WTC11 (cell line): ENCODE measurements around the gene TMEM235. TPM values are rescaled to one million over a fixed set of nuclear protein-coding genes. Genes with fewer than 3 reads are reported as not detected.

Source experiments
- ATAC-seq: fragments of 200-7000 bp; cut with Tn5 transposase; 2 replicates; pipeline ENCODE4 v1.10.0; 2021; ENCODE audit warnings: mild to moderate bottlenecking, moderate library complexity
- Bru-seq: library from RNA; stranded (reverse); fragments of 400-500 nt; gene quantifications from one replicate; lab custom pipeline; 2021; lab: Mats Ljungman, UMichigan
- CTCF ChIA-PET: fragments of 300-600 bp; sonication (Branson Sonifier 250); formaldehyde crosslinking; loops from one replicate; lab custom pipeline; 2021; ENCODE audit warnings: antibody characterized with exemption; lab: Charles Lee
- POLR2A ChIA-PET: fragments of 350-600 bp; sonication (Branson Sonifier 250); formaldehyde crosslinking; loops from one replicate; lab custom pipeline; 2021; ENCODE audit warnings: antibody characterized with exemption; lab: Charles Lee
- DNase-seq: peaks from one replicate; pipeline ENCODE4 v3.0.0; 2021; ENCODE audit warnings: low spot score
- H3K27ac Mint-ChIP-seq: 2 replicates; pipeline ENCODE4 v1.8.0; 2021; ENCODE audit warnings: mixed read lengths
- H3K27me3 Mint-ChIP-seq: 2 replicates; pipeline ENCODE4 v1.8.0; 2021; ENCODE audit warnings: low read depth, mild to moderate bottlenecking, moderate library complexity, mixed read lengths
- H3K36me3 Mint-ChIP-seq: 2 replicates; pipeline ENCODE4 v1.8.0; 2021; ENCODE audit warnings: mixed read lengths
- H3K4me1 Mint-ChIP-seq: 2 replicates; pipeline ENCODE4 v1.8.0; 2022; ENCODE audit warnings: mixed read lengths
- H3K4me3 Mint-ChIP-seq: 2 replicates; pipeline ENCODE4 v1.8.0; 2021; ENCODE audit warnings: mild to moderate bottlenecking, moderate library complexity, mixed read lengths
- H3K9me3 Mint-ChIP-seq: 2 replicates; pipeline ENCODE4 v1.8.0; 2021; ENCODE audit warnings: mixed read lengths
- AFF4 ChIP-seq: sonication (generic); formaldehyde crosslinking; IDR thresholded peaks from 2 replicates; pipeline ENCODE4 v1.8.1; 2023; ENCODE audit warnings: mild to moderate bottlenecking, missing genetic modification reagents, borderline replicate concordance
- ARID4B ChIP-seq: sonication (generic); formaldehyde crosslinking; IDR thresholded peaks from 2 replicates; pipeline ENCODE4 v1.8.0; 2023; ENCODE audit warnings: missing genetic modification reagents, mild to moderate bottlenecking, borderline replicate concordance
- ELF4 ChIP-seq: sonication (generic); formaldehyde crosslinking; IDR thresholded peaks from 2 replicates; pipeline ENCODE4 v1.8.1; 2022; ENCODE audit warnings: low read depth, mild to moderate bottlenecking, moderate library complexity, missing genetic modification reagents
- ERG ChIP-seq: fragments of 250-450 bp; sonication (Bioruptor Pico); IDR thresholded peaks from 2 replicates; pipeline ENCODE4 v1.8.0; 2021; ENCODE audit warnings: mild to moderate bottlenecking
- FOXK1 ChIP-seq: sonication (generic); formaldehyde crosslinking; IDR thresholded peaks from 2 replicates; pipeline ENCODE4 v1.8.0; 2022; ENCODE audit warnings: mild to moderate bottlenecking, moderate library complexity, missing genetic modification reagents
- FOXP1 ChIP-seq: sonication (generic); formaldehyde crosslinking; IDR thresholded peaks from 2 replicates; pipeline ENCODE4 v1.8.0; 2022; ENCODE audit warnings: missing genetic modification reagents, mild to moderate bottlenecking, moderate library complexity, borderline replicate concordance
- MAX ChIP-seq: sonication (generic); formaldehyde crosslinking; IDR thresholded peaks from 2 replicates; pipeline ENCODE4 v1.8.0; 2022; ENCODE audit warnings: mild to moderate bottlenecking, missing genetic modification reagents
- MLX ChIP-seq: sonication (generic); formaldehyde crosslinking; IDR thresholded peaks from 2 replicates; pipeline ENCODE4 v1.8.1; 2023; ENCODE audit warnings: mild to moderate bottlenecking, missing genetic modification reagents, moderate library complexity
- NR1H2 ChIP-seq: sonication (generic); formaldehyde crosslinking; IDR thresholded peaks from 2 replicates; pipeline ENCODE4 v1.9.0; 2021; ENCODE audit warnings: mild to moderate bottlenecking, moderate library complexity, missing genetic modification reagents
- PREB ChIP-seq: sonication (generic); formaldehyde crosslinking; IDR thresholded peaks from 2 replicates; pipeline ENCODE4 v1.8.1; 2022; ENCODE audit warnings: mild to moderate bottlenecking, missing genetic modification reagents, moderate library complexity, borderline replicate concordance
- USF1 ChIP-seq: sonication (generic); formaldehyde crosslinking; IDR thresholded peaks from 2 replicates; pipeline ENCODE4 v1.8.0; 2022; ENCODE audit warnings: mild to moderate bottlenecking, missing genetic modification reagents
- USF2 ChIP-seq: sonication (generic); formaldehyde crosslinking; IDR thresholded peaks from 2 replicates; pipeline ENCODE4 v1.8.1; 2023; ENCODE audit warnings: mild to moderate bottlenecking, missing genetic modification reagents, moderate library complexity
- ZBTB21 ChIP-seq: sonication (generic); formaldehyde crosslinking; IDR thresholded peaks from 2 replicates; pipeline ENCODE4 v1.8.1; 2023; ENCODE audit warnings: mild to moderate bottlenecking, missing genetic modification reagents, borderline replicate concordance
- ZNF416 ChIP-seq: fragments of 250-450 bp; sonication (Bioruptor Pico); IDR thresholded peaks from 2 replicates; pipeline ENCODE4 v1.9.0; 2021; ENCODE audit warnings: mild to moderate bottlenecking, inconsistent platforms
- ZNF671 ChIP-seq: fragments of 250-450 bp; sonication (Bioruptor Pico); IDR thresholded peaks from 2 replicates; pipeline ENCODE4 v1.8.0; 2021; ENCODE audit warnings: mild to moderate bottlenecking
- long read RNA-seq, 3 experiments: library from RNA in 1 of 3; library from capped mRNA in 1 of 3; library from polyadenylated mRNA in 1 of 3; unstranded in 2 of 3; stranded (forward) in 1 of 3; transcript quantifications; one replicate each; pipeline ENCODE4 v2.0.0, GENCODE V29; 2021
- total RNA-seq: library from RNA; stranded (reverse); gene quantifications from 3 replicates; pipeline ENCODE4 v1.2.3, GENCODE V29; 2021

The TMEM235 gene
- total RNA-seq (0.24 to 0.41 TPM (median 0.27 TPM) in 3 replicates), Bru-seq, nascent RNA (percentile 14 among the genes with signal in this experiment)
- long read RNA-seq, experiment 1 = 0 reads
- long read RNA-seq, experiment 2, partial matches to known transcripts = 1 of 2 reads
- long read RNA-seq, experiment 2, other reads (novel, unspliced or antisense) = 1 of 2 reads
- long read RNA-seq, experiment 3 = 0 reads

- DNase-seq = no peak
- peaks cover 32% of the 10 kb centered on the region for H3K27me3 Mint-ChIP-seq
- ATAC-seq = peak; percentile 15
- H3K36me3 Mint-ChIP-seq = no peaks in the 10 kb centered on the region
- H3K9me3 Mint-ChIP-seq = no peaks in the 10 kb centered on the region
- peak within 1 kb of the TSS; percentile 70 for H3K4me3 Mint-ChIP-seq
- peaks cover 4% of the 10 kb centered on the region; the same call in 1 of the 2 replicates for H3K4me1 Mint-ChIP-seq
- TF ChIP-seq ZBTB21 (CRISPR knock-in tag) = peak; percentile 51; the same call in 1 of the 2 replicates
- TF ChIP-seq ZNF671 (CRISPR knock-in tag) = no peak
- ChIA-PET POLR2A (no interaction called here), CTCF (interaction anchor here (1.2 to 1.5 kb wide), 4 partner anchors 17 to 146 kb away, joined by 3 to 22 read pairs (median 5); no protein-coding TSS in a partner anchor)
- no peak within 1 kb of the TSS for H3K27ac Mint-ChIP-seq
Observed at GRCh38 chr17:78230996-78231935, at the start of gene TMEM235. Gene TMEM235 (plus strand): TSS chr17:78231631. CDS start chr17:78232024, 393 bp downstream.

- Mint-ChIP-seq H3K27ac (no peak overlapping the region), H3K9me3 (no peaks in the 10 kb centered on the region), H3K4me1 (peaks cover 18% of the 10 kb centered on the region), H3K36me3 (peaks cover 71% of the 10 kb centered on the region), H3K27me3 (no peaks in the 10 kb centered on the region), H3K4me3 (no peak overlapping the region)
- CTCF ChIA-PET = interaction anchor here (1.1 to 1.7 kb wide), 2 partner anchors 24 to 69 kb away, joined by 3 to 4 read pairs; no protein-coding TSS in a partner anchor
- POLR2A ChIA-PET = interaction anchor here (0.7 kb wide), 1 partner anchor 11 kb away, joined by 7 read pairs; no protein-coding TSS in a partner anchor
- DNase-seq = no peak
- ATAC-seq = no peak
- TF ChIP-seq USF2 (CRISPR knock-in tag) (no peak), PREB (CRISPR knock-in tag) (no peak), ELF4 (CRISPR knock-in tag) (no peak), FOXK1 (CRISPR knock-in tag) (no peak), AFF4 (CRISPR knock-in tag) (no peak), ZNF416 (CRISPR knock-in tag) (no peak), ARID4B (CRISPR knock-in tag) (no peak), FOXP1 (CRISPR knock-in tag) (no peak), USF1 (CRISPR knock-in tag) (no peak), MLX (CRISPR knock-in tag) (no peak), ERG (CRISPR knock-in tag) (no peak), NR1H2 (CRISPR knock-in tag) (no peak), MAX (CRISPR knock-in tag) (no peak)
Observed at GRCh38 chr17:78182504-78182903, 48.9 kb upstream of the TMEM235 start.
